Activated T-cell treated with anti-CD3 and anti-CD28 coated beads for 1 hour (primary cell): ENCODE data around the gene RPUSD4.
"Not testable (repeated sequence)": the region's sequence is repeated elsewhere in the genome, so short reads cannot be mapped to it uniquely, and the experiment has no call there.

Experiments
- DNase-seq: peaks from one replicate; pipeline ENCODE4 v3.0.0-alpha.2; 2020; ENCODE audit warnings: low read depth

The RPUSD4 gene, protein sequence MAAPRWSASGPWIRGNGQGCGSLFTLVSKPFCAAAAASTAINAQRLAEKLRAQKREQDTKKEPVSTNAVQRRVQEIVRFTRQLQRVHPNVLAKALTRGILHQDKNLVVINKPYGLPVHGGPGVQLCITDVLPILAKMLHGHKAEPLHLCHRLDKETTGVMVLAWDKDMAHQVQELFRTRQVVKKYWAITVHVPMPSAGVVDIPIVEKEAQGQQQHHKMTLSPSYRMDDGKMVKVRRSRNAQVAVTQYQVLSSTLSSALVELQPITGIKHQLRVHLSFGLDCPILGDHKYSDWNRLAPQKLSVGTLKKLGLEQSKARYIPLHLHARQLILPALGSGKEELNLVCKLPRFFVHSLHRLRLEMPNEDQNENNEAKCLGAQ

GRCh38 chr11:126211236-126212088, at the start of gene RPUSD4, which contains the start of gene FAM118B:
Gene RPUSD4 (minus strand): TSS chr11:126211650. CDS start chr11:126211638, 12 bp downstream.
Gene FAM118B (plus strand): TSS chr11:126211782. CDS start chr11:126235002, 23,220 bp downstream.
- peak; percentile 99 for DNase-seq

GRCh38 chr11:126257764-126258163, 46.3 kb upstream of the RPUSD4 start:
- no peak for DNase-seq

DNA sequence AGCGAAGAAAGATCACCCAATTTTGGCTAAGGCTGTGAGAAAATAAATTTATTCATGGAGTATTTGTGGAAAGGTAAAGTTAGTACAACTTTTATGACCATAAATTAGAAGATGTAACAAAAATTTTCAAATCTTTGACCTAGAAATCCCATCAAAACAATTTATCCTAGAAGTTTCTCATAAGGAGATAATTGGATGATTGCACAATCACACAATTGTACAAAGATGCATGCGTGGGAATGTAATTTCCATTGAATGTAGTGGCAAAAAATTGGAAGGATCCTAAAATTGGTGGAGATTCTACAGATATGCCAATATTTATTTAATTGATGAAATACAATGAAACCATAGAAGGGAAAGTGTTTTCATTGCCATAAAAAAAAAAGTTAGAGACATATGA, 45.7 kb upstream of the RPUSD4 start:
- DNase-seq: no peak

GRCh38 chr11:126256216-126256615, 44.8 kb upstream of the RPUSD4 start:
- no peak for DNase-seq

DNA sequence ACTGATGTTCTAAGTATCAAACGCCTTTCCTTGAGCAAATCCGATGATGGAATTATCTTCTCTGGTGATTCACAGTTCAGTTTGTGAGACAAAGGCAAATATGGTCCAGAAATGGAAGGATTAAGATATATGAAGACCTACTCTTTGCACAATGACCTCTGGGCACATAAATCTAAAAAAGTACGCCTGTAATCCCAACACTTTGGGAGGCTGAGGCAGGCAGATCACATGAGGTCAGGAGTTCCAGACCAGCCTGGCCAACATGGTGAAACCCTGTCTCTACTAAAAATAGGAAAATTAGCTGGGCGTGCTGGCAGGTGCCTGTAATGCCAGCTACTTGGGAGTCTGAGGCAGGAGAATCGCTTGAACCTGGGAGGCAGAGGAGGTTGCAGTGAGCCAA, 44.1 kb upstream of the RPUSD4 start:
- DNase-seq: not testable (repeated sequence)

GRCh38 chr11:126254819-126255218, 43.4 kb upstream of the RPUSD4 start:
- no peak for DNase-seq

- DNase-seq: no peak
These were observed 41.8 kb upstream of the RPUSD4 start for GRCh38 chr11:126253265-126253664.

GRCh38 chr11:126246636-126247035, 35.2 kb upstream of the RPUSD4 start:
- DNase-seq: no peak

DNA sequence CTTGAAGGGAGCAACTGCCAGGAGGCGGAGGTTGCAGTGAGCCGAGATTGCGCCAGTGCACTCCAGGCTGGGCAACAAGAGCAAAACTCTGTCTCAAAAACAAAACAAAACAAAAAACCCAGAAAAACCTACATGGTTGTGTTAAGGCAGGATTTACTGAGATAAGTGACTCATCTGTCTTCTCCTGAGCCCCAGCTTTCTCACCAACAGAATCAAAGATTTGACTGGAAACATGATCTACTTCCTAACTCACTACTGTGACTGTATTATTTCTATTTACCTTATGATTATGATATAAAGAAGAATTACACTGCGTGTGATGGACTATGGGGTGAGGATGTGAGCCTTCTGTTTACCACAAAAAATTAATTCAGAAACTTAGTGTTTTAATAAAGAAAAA, 21.9 kb upstream of the RPUSD4 start:
- no peak for DNase-seq

GRCh38 chr11:126232683-126233082, 21.2 kb upstream of the RPUSD4 start:
- no peak for DNase-seq

GRCh38 chr11:126231725-126232459, 20.4 kb upstream of the RPUSD4 start:
- DNase-seq: no peak

DNA sequence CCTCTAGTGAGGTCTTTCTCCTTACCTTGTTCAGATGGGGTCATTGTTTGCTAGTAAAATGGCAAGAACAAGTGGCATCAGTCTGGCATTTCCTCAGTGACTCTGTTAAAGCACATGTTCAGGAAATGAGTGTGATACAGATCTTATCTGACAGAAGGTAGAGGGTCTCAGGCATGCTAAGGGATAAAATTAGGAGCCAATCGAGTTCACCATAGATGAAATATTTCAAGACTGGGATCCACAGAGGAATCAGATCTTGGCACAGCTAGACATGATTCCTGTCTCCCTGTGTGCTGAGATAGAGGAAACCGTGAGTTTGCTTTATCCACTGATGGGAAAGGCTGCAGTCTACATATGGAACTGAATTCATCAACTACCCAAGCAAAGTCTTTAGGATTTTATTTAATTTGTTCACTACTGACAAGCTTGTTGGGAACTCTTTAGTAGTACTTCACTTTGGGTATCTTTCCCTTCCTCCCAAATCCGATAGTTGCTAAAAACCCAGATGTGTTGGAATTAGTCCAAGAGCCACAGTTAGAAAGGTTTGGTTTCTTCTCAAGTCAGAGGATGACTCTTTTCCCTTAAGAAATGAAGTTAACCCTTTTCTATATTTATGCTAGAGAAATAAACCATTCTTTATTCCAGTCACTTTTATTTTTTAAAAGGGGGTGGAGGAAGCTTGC, 18.5 kb upstream of the RPUSD4 start:
- no peak for DNase-seq

DNA sequence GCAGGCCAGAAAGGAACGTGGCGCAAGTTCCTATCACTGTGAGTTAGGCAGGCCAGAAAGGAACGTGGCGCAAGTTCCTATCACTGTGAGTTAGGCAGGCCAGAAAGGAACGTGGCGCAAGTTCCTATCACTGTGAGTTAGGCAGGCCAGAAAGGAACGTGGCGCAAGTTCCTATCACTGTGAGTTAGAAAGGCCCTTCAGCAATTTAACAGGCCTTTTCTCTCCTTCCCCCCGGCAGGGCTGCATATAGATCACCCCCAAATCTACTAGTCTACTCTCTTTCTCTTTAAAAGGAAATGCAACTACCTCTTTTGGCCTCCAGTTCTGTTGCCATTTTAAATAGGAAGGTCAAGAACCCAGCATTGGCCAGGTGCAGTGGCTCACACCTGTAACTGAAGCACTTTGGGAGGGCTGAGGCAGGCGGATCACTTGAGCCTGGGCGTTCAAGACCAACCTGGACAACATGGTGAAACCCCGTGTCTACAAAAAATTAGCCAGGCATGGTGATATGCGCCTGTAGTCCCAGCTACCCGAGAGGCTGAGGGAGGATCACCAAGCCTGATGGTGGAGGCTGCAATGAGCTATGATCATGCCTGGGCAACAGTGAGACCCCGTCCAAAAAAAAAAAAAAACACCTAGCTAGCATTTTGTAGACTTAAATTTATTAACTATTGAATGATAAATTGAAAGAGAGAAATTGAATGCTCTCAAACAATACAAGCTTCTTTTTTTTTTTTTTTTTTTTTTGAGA, 15.1 kb upstream of the RPUSD4 start:
- no peak for DNase-seq

DNA sequence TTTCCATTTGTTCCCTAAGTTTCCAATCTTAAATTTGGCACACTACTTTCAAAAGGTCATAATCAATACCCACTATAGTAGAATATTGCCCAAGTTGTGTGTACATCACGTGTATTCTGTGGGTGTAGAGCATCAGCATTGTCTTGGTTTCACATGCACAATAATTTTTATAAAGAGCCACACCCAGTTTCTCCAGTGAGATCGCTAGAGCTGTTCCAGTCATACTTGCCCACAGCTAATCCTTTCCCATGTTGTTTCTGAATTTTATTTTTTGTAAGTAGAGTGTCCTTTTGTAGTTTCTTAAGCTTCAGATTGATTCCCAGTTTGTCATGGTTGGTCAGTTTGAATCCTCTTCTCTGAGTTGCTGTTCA, 13.8 kb upstream of the RPUSD4 start:
- DNase-seq: no peak

- DNase-seq: no peak
These were observed 13.3 kb upstream of the RPUSD4 start for GRCh38 chr11:126224647-126225294.

GRCh38 chr11:126219547-126219946, 8.1 kb upstream of the RPUSD4 start:
- no peak for DNase-seq

- no peak for DNase-seq
These were observed 6.0 kb upstream of the RPUSD4 start for GRCh38 chr11:126217491-126217890.

DNA sequence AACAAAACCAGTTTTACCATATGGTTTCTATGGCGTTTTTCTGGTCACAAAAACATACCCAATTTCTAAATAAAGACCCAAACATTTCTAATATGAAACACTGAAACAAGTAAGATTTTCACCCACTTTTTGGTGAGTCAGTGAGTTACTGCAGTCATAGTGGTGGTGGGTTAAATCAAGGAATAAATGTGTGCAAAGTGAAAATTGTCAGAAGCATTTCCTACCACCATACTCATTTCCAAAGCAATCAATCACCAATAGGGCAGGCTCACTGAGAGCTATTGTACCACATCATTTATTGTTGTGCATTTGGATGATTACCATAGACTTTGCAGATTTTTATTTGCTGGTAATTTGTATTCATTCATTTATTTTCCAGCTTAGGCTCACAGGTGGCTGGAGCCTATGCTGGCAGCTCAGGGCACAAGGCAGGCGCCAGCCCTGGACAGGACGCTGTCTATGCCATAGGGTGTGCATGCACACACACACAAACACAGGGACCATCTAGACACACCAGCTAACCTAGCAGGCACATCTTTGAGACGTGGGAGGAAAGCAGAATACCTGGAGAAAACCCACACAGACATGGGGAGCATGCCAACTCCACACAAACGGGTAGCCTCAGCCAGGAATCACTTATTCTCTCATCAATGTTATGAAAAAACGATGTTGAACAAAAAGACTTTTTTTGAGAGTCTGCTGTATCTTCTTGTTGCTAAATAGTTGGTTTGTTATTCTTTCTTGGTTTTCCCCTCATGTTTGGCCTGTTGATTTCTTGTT, 5.3 kb upstream of the RPUSD4 start:
- no peak for DNase-seq

DNA sequence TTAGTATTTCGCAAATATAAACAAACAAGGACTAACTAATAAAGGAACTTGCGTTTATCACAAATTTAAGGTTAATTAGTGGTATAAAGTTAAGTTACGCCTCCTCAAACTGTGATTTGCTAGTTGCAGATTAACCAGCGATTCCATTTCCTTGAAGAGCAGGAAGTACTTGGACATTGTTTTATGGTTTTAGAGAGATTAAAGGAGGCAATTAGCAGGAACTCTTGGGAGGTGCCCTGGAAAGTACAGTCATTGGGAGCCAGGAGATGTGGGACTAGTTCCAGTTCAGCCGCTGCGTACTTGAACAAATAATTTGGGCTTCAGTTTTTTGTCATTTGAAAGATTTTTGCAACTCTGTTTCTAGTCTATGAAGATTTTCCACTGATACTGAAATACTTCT, 3.4 kb upstream of the RPUSD4 start:
- no peak for DNase-seq

GRCh38 chr11:126214441-126214840, 3.0 kb upstream of the RPUSD4 start:
- no peak for DNase-seq
